ENCODE data around the gene BPI. TPM values are rescaled to one million over a fixed set of nuclear protein-coding genes. Genes with fewer than 3 reads are reported as not detected.

Gene BPI
- total and polyA plus RNA-seq, 2 donors (not counting 1 experiment from before 2014, with no cell fraction given): 0.10 to 0.44 TPM

DNA sequence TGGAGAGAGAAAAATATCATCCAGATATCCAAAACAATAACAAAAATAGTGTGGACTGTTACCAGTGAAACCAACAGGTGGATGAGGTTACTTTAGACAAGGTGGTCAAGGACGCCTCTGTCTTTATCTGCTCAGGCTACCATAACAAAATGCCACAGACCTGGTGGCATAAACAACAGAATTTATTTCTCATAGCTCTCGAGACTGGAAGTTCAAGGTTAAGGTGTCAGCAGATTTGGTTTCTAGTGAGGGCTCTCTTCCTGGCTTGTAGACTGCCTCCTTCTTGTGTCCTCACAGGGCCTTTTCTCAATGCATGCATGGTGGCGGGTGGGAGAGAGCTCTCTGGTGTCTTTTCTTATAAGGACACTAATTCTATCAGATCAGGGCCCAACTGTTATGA is 21.2 kb downstream of the BPI start:
- Histone ChIP-seq H3K9me3 (ENCODE audit: control extremely low read depth in 1 of 3, control insufficient read depth in 2 of 3, insufficient read depth in 1 of 3, low read length in 2 of 3) (peaks cover 0 to 6% (median 2%) of the 10 kb centered on the region in 3 donors), H3K79me2 (ENCODE audit: control insufficient read depth, insufficient read depth, low read length) (no peaks in the 10 kb centered on the region), H3K27ac (ENCODE audit: low read length in 2 of 2) (no peak overlapping the region), H2AFZ (ENCODE audit: insufficient read depth, low read depth, low read length, poor library complexity, severe bottlenecking) (no peak overlapping the region), H4K20me1 (ENCODE audit: control insufficient read depth, insufficient read depth, low read length, poor library complexity, severe bottlenecking) (no peaks in the 10 kb centered on the region), H3K27me3 (replicated peaks in 1 of 4; ENCODE audit: control extremely low read depth in 1 of 4, control insufficient read depth in 3 of 4, insufficient read depth in 4 of 4, low read length in 3 of 4) (peaks cover 0 to 9% (median 0%) of the 10 kb centered on the region in 4 experiments), H3K36me3 (replicated peaks in 1 of 2; ENCODE audit: control extremely low read depth in 1 of 2, control insufficient read depth in 1 of 2, extremely low read depth in 1 of 2, insufficient read depth in 2 of 2, low read length in 1 of 2) (no peaks in the 10 kb centered on the region), H3K4me1 (ENCODE audit: control insufficient read depth in 2 of 2, insufficient read depth in 2 of 2, low read length in 2 of 2) (no peaks in the 10 kb centered on the region), H3K4me3 (ENCODE audit: control extremely low read depth in 1 of 5, extremely low read depth in 1 of 5, insufficient read depth in 1 of 5, low read depth in 2 of 5, low read length in 4 of 5) (no peak overlapping the region), H3K4me2 (replicated peaks; ENCODE audit: low read depth, low read length, poor library complexity, severe bottlenecking) (no peak overlapping the region), H3K9ac (ENCODE audit: low read length) (no peak overlapping the region)
- Mint-ChIP-seq H3K9me3 (ENCODE audit: insufficient read depth) (peaks cover 10% of the 10 kb centered on the region), H3K4me1 (no peaks in the 10 kb centered on the region), H3K4me3 (no peak overlapping the region), H3K27me3 (peaks cover 24% of the 10 kb centered on the region), H3K27ac (no peak overlapping the region)
- 100% methylated on average over 1 of the region's 3 CpGs for WGBS (ENCODE audit: insufficient coverage)
- DNase-seq (no peak), ATAC-seq (ENCODE audit: low read depth) (no peak)
- intact Hi-C loops (cut with micrococcal nuclease): no loop called here
- ChIA-PET POLR2A (no interaction called here), CTCF (interaction anchor here (1.1 kb wide), 1 partner anchor 31 kb away, joined by 4 read pairs; no protein-coding TSS in a partner anchor)
- no peak for TF ChIP-seq EZH2 (IDR thresholded peaks at IDR 0.05; ENCODE audit: borderline replicate concordance, insufficient read depth, low read depth, low read length, poor library complexity, severe bottlenecking)
- TF ChIP-seq, protein P1, sequence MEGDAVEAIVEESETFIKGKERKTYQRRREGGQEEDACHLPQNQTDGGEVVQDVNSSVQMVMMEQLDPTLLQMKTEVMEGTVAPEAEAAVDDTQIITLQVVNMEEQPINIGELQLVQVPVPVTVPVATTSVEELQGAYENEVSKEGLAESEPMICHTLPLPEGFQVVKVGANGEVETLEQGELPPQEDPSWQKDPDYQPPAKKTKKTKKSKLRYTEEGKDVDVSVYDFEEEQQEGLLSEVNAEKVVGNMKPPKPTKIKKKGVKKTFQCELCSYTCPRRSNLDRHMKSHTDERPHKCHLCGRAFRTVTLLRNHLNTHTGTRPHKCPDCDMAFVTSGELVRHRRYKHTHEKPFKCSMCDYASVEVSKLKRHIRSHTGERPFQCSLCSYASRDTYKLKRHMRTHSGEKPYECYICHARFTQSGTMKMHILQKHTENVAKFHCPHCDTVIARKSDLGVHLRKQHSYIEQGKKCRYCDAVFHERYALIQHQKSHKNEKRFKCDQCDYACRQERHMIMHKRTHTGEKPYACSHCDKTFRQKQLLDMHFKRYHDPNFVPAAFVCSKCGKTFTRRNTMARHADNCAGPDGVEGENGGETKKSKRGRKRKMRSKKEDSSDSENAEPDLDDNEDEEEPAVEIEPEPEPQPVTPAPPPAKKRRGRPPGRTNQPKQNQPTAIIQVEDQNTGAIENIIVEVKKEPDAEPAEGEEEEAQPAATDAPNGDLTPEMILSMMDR (IDR thresholded peaks at IDR 0.05): no peak

DNA sequence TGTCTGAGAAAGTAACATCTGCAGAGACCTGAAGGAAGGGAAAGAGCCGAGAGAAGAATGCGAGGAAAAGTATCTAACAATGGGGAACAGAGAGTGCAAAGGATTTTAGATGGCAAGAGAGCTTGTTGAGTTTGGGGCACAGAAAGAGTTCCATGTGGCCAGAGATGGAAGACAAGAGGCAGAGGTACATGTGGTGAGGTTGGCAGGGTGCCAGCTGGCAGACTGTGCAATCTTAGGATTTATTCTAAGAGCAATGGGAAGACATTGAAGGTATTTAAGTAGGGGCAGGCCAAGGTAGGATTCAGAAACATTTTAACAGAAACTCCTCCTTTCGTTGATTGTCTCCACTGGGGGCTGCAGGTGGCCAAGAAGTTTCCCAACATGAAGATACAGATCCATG is 21.9 kb downstream of the BPI start:
- POLR2A ChIA-PET: no interaction called here
- Mint-ChIP-seq H3K27me3 (peaks cover 21% of the 10 kb centered on the region), H3K27ac (no peak overlapping the region), H3K9me3 (ENCODE audit: insufficient read depth) (peaks cover 10% of the 10 kb centered on the region), H3K4me1 (no peaks in the 10 kb centered on the region), H3K4me3 (no peak overlapping the region)
- 93% methylated on average over 3 of the region's 3 CpGs for WGBS (ENCODE audit: insufficient coverage)
- no peak for DNase-seq
- H3K4me3 ChIP-seq (ENCODE audit: control extremely low read depth in 1 of 5, extremely low read depth in 1 of 5, insufficient read depth in 1 of 5, low read depth in 2 of 5, low read length in 4 of 5): no peak overlapping the region
- ATAC-seq (ENCODE audit: low read depth): no peak
- H3K4me2 ChIP-seq (replicated peaks; ENCODE audit: low read depth, low read length, poor library complexity, severe bottlenecking): no peak overlapping the region
- no peaks in the 10 kb centered on the region for H3K36me3 ChIP-seq (replicated peaks in 1 of 2; ENCODE audit: control extremely low read depth in 1 of 2, control insufficient read depth in 1 of 2, extremely low read depth in 1 of 2, insufficient read depth in 2 of 2, low read length in 1 of 2)
- CTCF ChIA-PET: interaction anchor here (1.1 kb wide), 1 partner anchor 31 kb away, joined by 4 read pairs; no protein-coding TSS in a partner anchor
- no peak overlapping the region for H2AFZ ChIP-seq (ENCODE audit: insufficient read depth, low read depth, low read length, poor library complexity, severe bottlenecking)
- TF ChIP-seq, protein P1 (IDR thresholded peaks at IDR 0.05): no peak
- TF ChIP-seq EZH2 (IDR thresholded peaks at IDR 0.05; ENCODE audit: borderline replicate concordance, insufficient read depth, low read depth, low read length, poor library complexity, severe bottlenecking): no peak
- no peak overlapping the region for H3K9ac ChIP-seq (ENCODE audit: low read length)
- H3K9me3 ChIP-seq (ENCODE audit: control extremely low read depth in 1 of 3, control insufficient read depth in 2 of 3, insufficient read depth in 1 of 3, low read length in 2 of 3): peaks cover 0 to 7% (median 2%) of the 10 kb centered on the region in 3 donors
- H3K27me3 ChIP-seq (replicated peaks in 1 of 4; ENCODE audit: control extremely low read depth in 1 of 4, control insufficient read depth in 3 of 4, insufficient read depth in 4 of 4, low read length in 3 of 4): peaks cover 0 to 11% (median 0%) of the 10 kb centered on the region in 4 experiments
- H3K27ac ChIP-seq (ENCODE audit: low read length in 2 of 2): no peak overlapping the region
- intact Hi-C loops (cut with micrococcal nuclease): no loop called here
- no peaks in the 10 kb centered on the region for H3K79me2 ChIP-seq (ENCODE audit: control insufficient read depth, insufficient read depth, low read length)
- H3K4me1 ChIP-seq (ENCODE audit: control insufficient read depth in 2 of 2, insufficient read depth in 2 of 2, low read length in 2 of 2): no peaks in the 10 kb centered on the region
- no peaks in the 10 kb centered on the region for H4K20me1 ChIP-seq (ENCODE audit: control insufficient read depth, insufficient read depth, low read length, poor library complexity, severe bottlenecking)

All from B cell (primary cell).